ENCODE measurements around the gene STK38. TPM values are rescaled to one million over a fixed set of nuclear protein-coding genes. Genes with fewer than 3 reads are reported as not detected.
A peak's percentile ranks its signal among the peaks of the same experiment; 100 is the strongest.

STK38 gene
- total RNA-seq, 1 experiment from 2014 or later, result 13.3 TPM

GRCh38 chr6:36592221-36592655 lies 45.0 kb upstream of the STK38 start:
- no peaks in the 10 kb centered on the region for H3K9me3 Mint-ChIP-seq
- POLR2A ChIA-PET, result no interaction called here

DNA sequence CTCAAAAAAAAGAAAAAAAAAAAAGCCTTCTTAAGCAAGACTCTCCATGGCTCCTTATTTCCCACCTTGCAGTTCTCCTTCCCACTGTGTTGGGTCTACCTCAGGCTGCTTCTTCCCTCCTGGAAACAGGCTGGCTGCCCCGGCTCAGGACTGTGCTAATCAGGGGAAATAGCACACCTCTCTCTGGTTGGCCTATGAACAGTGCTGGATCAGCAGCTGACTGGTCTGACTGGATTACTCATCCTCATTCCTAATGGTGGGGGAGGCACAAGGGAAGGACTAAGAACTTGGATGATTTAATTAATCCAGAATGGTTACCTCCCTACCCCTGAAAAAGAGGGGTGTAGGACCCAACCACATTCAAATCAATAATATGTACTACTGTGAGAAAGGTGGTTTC lies 43.0 kb upstream of the STK38 start:
- peaks cover 11% of the 10 kb centered on the region for H3K36me3 Mint-ChIP-seq
- H3K4me1 Mint-ChIP-seq, result peaks cover 7% of the 10 kb centered on the region
- peaks cover 4% of the 10 kb centered on the region for H3K27me3 Mint-ChIP-seq (ENCODE audit: low read depth)
- peak; percentile 6; the same call in 1 of the 2 replicates for ATAC-seq
- no peak overlapping the region for H3K27ac Mint-ChIP-seq
- DNase-seq (ENCODE audit: low spot score), result peak; percentile 12
- no peaks in the 10 kb centered on the region for H3K9me3 Mint-ChIP-seq
- ChIA-PET POLR2A (no interaction called here), CTCF (no interaction called here)
- no peak overlapping the region for H3K4me3 Mint-ChIP-seq
- TF ChIP-seq NFATC4 (CRISPR knock-in tag; IDR thresholded peaks at IDR 0.05) (no peak), E2F1 (CRISPR knock-in tag; IDR thresholded peaks at IDR 0.05) (no peak), ETV6 (CRISPR knock-in tag; IDR thresholded peaks at IDR 0.05) (no peak), OVOL2 (CRISPR knock-in tag; IDR thresholded peaks at IDR 0.05; ENCODE audit: borderline replicate concordance) (no peak), CBFB (CRISPR knock-in tag; IDR thresholded peaks at IDR 0.05; ENCODE audit: low read depth) (no peak), ZNF532 (CRISPR knock-in tag; IDR thresholded peaks at IDR 0.05; ENCODE audit: borderline replicate concordance) (no peak), ATF1 (CRISPR knock-in tag; IDR thresholded peaks at IDR 0.05) (no peak), ZBTB43 (CRISPR knock-in tag; IDR thresholded peaks at IDR 0.05) (no peak), ESRRA (CRISPR knock-in tag; IDR thresholded peaks at IDR 0.05; ENCODE audit: borderline replicate concordance) (no peak), FOXP4 (CRISPR knock-in tag; IDR thresholded peaks at IDR 0.05) (no peak), GRHL2 (CRISPR knock-in tag; IDR thresholded peaks at IDR 0.05; ENCODE audit: insufficient replicate concordance, severe bottlenecking) (no peak), EMX1 (CRISPR knock-in tag; IDR thresholded peaks at IDR 0.05) (no peak), ELF4 (CRISPR knock-in tag; IDR thresholded peaks at IDR 0.05; ENCODE audit: low read depth) (no peak)
- TF ChIP-seq, protein P1, sequence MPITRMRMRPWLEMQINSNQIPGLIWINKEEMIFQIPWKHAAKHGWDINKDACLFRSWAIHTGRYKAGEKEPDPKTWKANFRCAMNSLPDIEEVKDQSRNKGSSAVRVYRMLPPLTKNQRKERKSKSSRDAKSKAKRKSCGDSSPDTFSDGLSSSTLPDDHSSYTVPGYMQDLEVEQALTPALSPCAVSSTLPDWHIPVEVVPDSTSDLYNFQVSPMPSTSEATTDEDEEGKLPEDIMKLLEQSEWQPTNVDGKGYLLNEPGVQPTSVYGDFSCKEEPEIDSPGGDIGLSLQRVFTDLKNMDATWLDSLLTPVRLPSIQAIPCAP (CRISPR knock-in tag; IDR thresholded peaks at IDR 0.05), result no peak

More at GRCh38 chr6:36592221-36592655, 45.0 kb upstream of the STK38 start:
- Mint-ChIP-seq H3K27ac (peak overlapping the region; percentile 93), H3K4me3 (peak overlapping the region; percentile 48), H3K4me1 (peaks cover 14% of the 10 kb centered on the region), H3K27me3 (ENCODE audit: low read depth) (peaks cover 4% of the 10 kb centered on the region), H3K36me3 (peaks cover 31% of the 10 kb centered on the region)
- CTCF ChIA-PET, result no interaction called here
- TF ChIP-seq ZNF232 (CRISPR knock-in tag; IDR thresholded peaks at IDR 0.05) (no peak), GTF2I (CRISPR knock-in tag; conservative IDR thresholded peaks at IDR 0.05) (no peak), NFE2L1 (CRISPR knock-in tag; IDR thresholded peaks at IDR 0.05) (no peak), KAT7 (CRISPR knock-in tag; IDR thresholded peaks at IDR 0.05; ENCODE audit: borderline replicate concordance) (no peak), ZNF532 (CRISPR knock-in tag; IDR thresholded peaks at IDR 0.05; ENCODE audit: borderline replicate concordance) (no peak), CREM (CRISPR knock-in tag; IDR thresholded peaks at IDR 0.05) (no peak), NFYB (CRISPR knock-in tag; conservative IDR thresholded peaks at IDR 0.05; ENCODE audit: low read depth) (no peak)
- no peak for ATAC-seq
- no peak for DNase-seq (ENCODE audit: low spot score)
